HG03378 (cell line): ENCODE data around the gene RPS28.
"Not testable (repeated sequence)": the region's sequence is repeated elsewhere in the genome, so short reads cannot be mapped to it uniquely, and the experiment has no call there.

Source experiments
- ATAC-seq: cut with Tn5 transposase; IDR thresholded peaks from one replicate; pipeline ENCODE4 v1.9.1; 2021; ENCODE audit warnings: mild to moderate bottlenecking, moderate library complexity; ENCODE audit not compliant: unreplicated experiment

The RPS28 gene

GRCh38 chr19:8340341-8341096, 19.2 kb downstream of the RPS28 start:
- ATAC-seq = no peak

- ATAC-seq = not testable (repeated sequence)
Measured at GRCh38 chr19:8341504-8341903, 20.2 kb downstream of the RPS28 start.

DNA sequence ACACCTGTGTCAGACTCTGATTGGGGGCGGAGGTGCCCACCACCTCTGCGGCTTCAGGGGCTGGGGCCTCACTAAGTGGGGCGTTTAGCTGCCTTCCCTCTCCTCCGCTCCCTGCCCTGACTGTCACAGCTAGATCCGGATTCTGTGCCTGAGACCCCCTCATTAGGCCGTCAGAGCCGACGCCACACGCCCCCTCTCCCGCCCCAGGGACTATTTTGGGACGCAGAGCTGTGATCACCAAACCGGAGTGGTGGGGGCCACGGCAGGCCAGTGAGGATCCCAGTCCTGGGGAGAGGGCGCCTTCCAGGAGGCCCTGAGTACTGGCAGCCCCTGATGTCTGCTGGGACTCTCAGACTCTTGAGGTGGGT, 21.0 kb downstream of the RPS28 start:
- no peak for ATAC-seq

- ATAC-seq = no peak
Measured at GRCh38 chr19:8342684-8343482, 21.6 kb downstream of the RPS28 start, which contains the start of gene KANK3. KANK3 (minus strand) TSS chr19:8343262; CDS start chr19:8337828, 5,434 bp downstream.

DNA sequence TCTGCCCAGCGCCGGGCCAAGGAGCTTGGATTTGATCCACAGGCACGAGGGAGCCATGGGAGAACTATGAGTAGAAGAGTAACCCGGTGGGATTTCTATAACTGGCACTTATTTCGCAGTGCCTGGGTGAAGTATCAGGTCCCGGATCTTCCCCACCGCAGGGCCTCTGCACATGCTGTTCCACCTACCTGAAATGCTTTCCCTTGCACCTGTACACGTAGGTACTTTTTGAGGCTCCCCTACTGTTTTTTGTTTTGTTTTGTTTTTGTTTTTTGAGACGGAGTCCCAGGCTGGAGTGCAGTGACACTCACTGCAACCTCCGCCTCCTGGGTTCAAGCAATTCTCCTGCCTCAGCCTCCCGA, 22.2 kb downstream of the RPS28 start:
- ATAC-seq = no peak

GRCh38 chr19:8349629-8350372, 28.5 kb downstream of the RPS28 start:
- not testable (repeated sequence) for ATAC-seq

DNA sequence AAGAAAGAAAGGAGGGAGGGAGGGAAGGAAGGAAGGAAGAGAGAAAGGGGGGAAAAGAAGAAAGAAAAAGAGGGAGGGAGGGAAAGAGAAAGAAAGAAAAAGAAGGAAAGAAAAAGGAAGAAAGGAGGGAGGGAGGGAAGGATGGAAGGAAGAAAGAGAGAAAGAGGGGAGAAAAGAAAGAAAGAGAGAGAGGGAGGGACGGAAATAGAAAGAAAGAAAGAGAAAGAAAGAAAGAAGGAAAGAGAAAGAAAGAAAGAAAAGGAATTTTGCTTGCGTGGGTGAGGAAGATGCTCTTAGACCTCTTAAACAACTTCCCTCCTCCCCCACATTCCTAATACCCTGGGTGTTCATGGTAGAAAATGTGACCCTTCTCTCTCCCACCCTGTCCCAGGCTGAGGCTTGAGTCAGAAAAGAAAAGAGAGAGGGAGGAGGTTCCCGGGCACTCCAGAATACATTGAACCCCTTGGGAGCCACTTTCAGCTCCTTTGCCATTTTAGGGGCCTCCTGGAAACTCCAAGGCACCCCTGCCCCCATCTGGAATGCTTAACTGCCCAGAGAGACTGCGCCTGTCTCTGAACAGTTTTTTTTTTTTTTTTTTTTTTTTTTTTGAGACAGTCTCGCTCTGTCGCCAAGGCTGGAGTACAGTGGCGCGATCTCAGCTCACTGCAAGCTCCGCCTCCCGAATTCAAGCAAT, 31.0 kb downstream of the RPS28 start:
- no peak for ATAC-seq

- ATAC-seq = not testable (repeated sequence)
Measured at GRCh38 chr19:8352845-8353244, 31.5 kb downstream of the RPS28 start.

DNA sequence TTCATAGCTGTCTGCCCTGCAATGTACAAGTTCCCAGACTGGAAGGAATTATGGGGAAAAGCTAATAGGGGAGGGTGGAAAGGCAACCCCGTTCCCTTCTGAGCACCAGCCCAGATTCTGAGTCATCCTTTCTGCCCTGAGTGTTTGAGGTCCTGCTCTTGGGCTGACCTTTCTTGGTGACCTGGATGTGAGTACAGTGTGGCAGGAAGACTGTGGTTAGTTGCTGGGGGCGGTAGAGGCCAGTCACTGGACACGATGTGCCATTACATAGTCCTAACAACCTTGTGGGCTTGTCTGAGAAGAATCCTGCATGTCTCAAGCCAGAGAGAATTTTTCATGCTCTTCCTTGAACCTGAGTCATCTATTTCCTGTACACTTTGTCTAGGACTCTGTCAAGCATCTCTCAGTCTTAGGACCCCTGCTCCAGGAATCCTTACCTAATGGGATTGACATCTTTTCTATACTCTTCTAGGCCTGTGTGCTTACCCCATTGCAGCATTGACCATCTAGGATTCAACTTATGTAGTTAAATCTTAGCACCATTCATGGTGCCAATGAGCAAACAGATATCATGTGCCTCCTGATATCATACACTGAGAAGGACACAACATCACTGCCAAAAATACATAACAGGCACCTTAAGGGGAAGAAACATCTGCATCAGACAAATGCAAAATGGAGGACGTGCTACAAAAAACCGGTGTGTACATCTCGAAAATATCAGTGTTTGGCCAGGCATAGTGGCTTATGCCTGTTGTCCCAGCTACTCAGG, 34.5 kb downstream of the RPS28 start:
- no peak for ATAC-seq

- ATAC-seq = no peak
Measured at GRCh38 chr19:8357007-8357521, 35.8 kb downstream of the RPS28 start.

DNA sequence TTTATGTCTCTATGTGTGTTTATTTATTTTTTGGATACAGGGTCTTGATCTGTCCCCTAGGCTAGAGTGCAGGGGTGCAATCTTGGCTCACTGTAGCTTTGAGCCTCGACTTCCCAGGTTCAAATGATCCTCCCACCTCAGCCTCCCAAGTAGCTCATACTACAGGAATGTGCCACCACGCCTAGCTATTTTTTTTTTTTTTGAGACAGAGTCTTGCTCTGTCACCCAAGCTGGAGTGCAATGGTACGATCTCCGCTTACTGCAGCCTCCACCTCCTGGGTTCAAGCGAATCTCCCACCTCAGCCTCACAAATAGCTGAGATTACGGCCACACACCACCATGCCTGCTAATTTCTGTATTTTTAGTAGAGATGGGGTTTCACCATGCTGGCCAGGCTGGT, 37.7 kb downstream of the RPS28 start:
- no peak for ATAC-seq

GRCh38 chr19:8360196-8360595, 38.9 kb downstream of the RPS28 start:
- ATAC-seq = no peak

- no peak for ATAC-seq
Measured at GRCh38 chr19:8361921-8362793, 40.9 kb downstream of the RPS28 start.

DNA sequence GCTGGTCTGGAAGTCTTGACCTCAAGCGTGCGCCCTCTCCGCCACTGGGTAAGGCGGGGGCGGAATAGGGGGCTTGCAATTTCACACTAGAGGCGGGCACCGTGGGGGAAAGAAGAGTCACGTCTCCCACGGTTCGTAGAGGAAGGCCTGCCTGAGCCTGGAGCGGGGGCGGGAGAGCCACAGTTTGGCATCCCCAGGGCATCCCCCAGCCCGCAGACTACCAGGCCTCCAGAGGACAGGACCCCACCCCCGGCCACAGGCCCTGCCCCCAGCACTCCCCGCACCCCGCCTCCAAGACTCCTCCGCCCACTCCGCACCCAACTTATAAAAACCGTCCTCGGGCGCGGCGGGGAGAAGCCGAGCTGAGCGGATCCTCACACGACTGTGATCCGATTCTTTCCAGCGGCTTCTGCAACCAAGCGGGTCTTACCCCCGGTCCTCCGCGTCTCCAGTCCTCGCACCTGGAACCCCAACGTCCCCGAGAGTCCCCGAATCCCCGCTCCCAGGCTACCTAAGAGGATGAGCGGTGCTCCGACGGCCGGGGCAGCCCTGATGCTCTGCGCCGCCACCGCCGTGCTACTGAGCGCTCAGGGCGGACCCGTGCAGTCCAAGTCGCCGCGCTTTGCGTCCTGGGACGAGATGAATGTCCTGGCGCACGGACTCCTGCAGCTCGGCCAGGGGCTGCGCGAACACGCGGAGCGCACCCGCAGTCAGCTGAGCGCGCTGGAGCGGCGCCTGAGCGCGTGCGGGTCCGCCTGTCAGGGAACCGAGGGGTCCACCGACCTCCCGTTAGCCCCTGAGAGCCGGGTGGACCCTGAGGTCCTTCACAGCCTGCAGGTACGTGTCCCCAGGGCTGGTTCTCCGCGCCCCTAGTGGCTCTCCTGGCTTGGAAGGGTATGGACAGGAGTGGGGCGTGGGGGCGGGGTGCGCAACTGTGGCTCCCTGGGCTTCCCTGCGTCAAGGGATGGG, 42.8 kb downstream of the RPS28 start, which contains the start of gene ANGPTL4:
TSS of gene ANGPTL4 (plus strand) at position 353 of the 969 bp plus-strand sequence. CDS start at position 520, 167 bp downstream.
- ATAC-seq = no peak

DNA sequence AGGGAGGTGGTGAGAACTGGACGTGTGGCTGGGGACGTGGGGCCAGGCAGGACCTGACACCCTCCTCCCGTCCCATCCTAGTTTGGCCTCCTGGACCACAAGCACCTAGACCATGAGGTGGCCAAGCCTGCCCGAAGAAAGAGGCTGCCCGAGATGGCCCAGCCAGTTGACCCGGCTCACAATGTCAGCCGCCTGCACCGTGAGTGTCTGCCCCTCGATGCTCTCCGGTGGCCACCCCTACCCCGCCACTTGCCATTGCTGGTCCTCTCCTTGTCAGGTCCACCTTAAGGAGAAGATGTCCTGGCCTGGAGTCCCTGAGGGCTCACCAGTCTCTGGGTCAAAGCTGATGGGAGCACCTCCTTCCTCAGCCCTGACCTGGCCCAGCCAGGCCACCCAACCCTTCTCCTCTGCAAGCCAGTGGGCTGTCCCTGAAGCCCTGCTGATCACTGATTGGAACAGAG, 44.9 kb downstream of the RPS28 start:
- no peak for ATAC-seq

- ATAC-seq = no peak
Measured at GRCh38 chr19:8366961-8367326, 45.6 kb downstream of the RPS28 start.

GRCh38 chr19:8367327-8368001, 46.2 kb downstream of the RPS28 start:
- ATAC-seq = no peak
